Osteoblast (primary cell): ENCODE measurements around the gene TSFM. TPM values are rescaled to one million over a fixed set of nuclear protein-coding genes. Genes with fewer than 3 reads are reported as not detected.
A peak's percentile ranks its signal among the peaks of the same experiment; 100 is the strongest.

ENCODE experiments used
- DNase-seq: peaks from one replicate; pipeline ENCODE4 v3.0.0; 2011; ENCODE audit warnings: low spot score, mixed read lengths; ENCODE audit not compliant: insufficient read length; ENCODE audit errors: missing footprints
- H2AFZ ChIP-seq: 2 replicates; pipeline ENCODE4 v1.6.0; 2011; ENCODE audit warnings: mild to moderate bottlenecking, low read length
- H3K27ac ChIP-seq: 2 replicates; pipeline ENCODE4 v1.5.1; 2011; ENCODE audit warnings: mild to moderate bottlenecking, low read depth, low read length, moderate library complexity
- H3K27me3 ChIP-seq: 2 replicates; pipeline ENCODE4 v1.6.0; 2012; ENCODE audit warnings: mild to moderate bottlenecking, control low read depth, inconsistent platforms, low read length, moderate library complexity; ENCODE audit not compliant: insufficient read depth
- H3K36me3 ChIP-seq: 2 replicates; pipeline ENCODE4 v1.5.1; 2011; ENCODE audit warnings: mild to moderate bottlenecking, low read length, control low read depth, moderate library complexity; ENCODE audit not compliant: insufficient read depth
- H3K4me1 ChIP-seq: 2 replicates; pipeline ENCODE4 v1.5.1; 2011; ENCODE audit warnings: mild to moderate bottlenecking, low read length, control low read depth, moderate library complexity; ENCODE audit not compliant: insufficient read depth
- H3K4me2 ChIP-seq: 2 replicates; pipeline ENCODE4 v1.6.0; 2011; ENCODE audit warnings: mild to moderate bottlenecking, low read length; ENCODE audit not compliant: insufficient read depth
- H3K4me3 ChIP-seq: fragments of 200-600 bp; sonication (generic); 3 replicates; pipeline ENCODE4 v1.5.1; 2012; ENCODE audit warnings: mild to moderate bottlenecking, low read length, inconsistent platforms; ENCODE audit not compliant: insufficient read depth
- H3K79me2 ChIP-seq: 2 replicates; pipeline ENCODE4 v1.6.0; 2012; ENCODE audit warnings: mild to moderate bottlenecking, low read length, control low read depth, inconsistent platforms; ENCODE audit not compliant: insufficient read depth
- H3K9me3 ChIP-seq: 2 replicates; pipeline ENCODE4 v1.5.1; 2011; ENCODE audit warnings: low read depth, low read length, control low read depth
- H4K20me1 ChIP-seq: 2 replicates; pipeline ENCODE4 v1.6.0; 2012; ENCODE audit warnings: mild to moderate bottlenecking, low read length, control low read depth; ENCODE audit not compliant: insufficient read depth
- total RNA-seq: library from RNA; depleted of rRNA; stranded (reverse); fragments of >200 nt; gene quantifications from 2 replicates; pipeline ENCODE4 v1.2.3, GENCODE V29; 2012
- TF ChIP-seq, protein P1 (sequence below): IDR thresholded peaks from 2 replicates; pipeline ENCODE4 v1.5.1; 2011; ENCODE audit warnings: mild to moderate bottlenecking, low read depth, low read length, moderate library complexity; ENCODE audit errors: extremely low read depth

The TSFM gene
- total RNA-seq, 1 donor = 18.1 TPM

DNA sequence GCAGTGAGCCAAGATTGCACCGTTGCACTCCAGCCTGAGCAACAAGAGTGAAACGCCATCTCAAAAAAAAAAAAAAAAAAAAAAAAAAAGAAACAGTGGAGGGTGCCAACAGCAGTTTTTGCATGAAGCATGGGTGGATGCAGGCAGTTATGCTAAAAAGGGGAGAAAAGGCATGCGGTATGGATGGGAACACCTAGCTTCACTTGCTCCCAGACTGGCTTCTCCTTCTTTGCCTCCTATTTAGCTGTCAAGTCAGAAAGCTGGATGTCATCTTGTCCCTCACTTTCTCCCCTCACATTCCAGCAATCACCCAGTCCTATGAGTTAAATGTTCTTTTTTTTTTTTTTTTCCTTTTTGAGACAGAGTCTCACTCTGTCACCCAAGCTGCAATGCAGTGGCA, 7.5 kb upstream of the TSFM start:
- no peak overlapping the region for H2AFZ ChIP-seq
- H3K79me2 ChIP-seq = peaks cover 12% of the 10 kb centered on the region
- H3K36me3 ChIP-seq = peaks cover 11% of the 10 kb centered on the region
- TF ChIP-seq, protein P1, sequence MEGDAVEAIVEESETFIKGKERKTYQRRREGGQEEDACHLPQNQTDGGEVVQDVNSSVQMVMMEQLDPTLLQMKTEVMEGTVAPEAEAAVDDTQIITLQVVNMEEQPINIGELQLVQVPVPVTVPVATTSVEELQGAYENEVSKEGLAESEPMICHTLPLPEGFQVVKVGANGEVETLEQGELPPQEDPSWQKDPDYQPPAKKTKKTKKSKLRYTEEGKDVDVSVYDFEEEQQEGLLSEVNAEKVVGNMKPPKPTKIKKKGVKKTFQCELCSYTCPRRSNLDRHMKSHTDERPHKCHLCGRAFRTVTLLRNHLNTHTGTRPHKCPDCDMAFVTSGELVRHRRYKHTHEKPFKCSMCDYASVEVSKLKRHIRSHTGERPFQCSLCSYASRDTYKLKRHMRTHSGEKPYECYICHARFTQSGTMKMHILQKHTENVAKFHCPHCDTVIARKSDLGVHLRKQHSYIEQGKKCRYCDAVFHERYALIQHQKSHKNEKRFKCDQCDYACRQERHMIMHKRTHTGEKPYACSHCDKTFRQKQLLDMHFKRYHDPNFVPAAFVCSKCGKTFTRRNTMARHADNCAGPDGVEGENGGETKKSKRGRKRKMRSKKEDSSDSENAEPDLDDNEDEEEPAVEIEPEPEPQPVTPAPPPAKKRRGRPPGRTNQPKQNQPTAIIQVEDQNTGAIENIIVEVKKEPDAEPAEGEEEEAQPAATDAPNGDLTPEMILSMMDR = no peak
- no peaks in the 10 kb centered on the region for H3K27me3 ChIP-seq
- peaks cover 18% of the 10 kb centered on the region for H3K4me1 ChIP-seq
- DNase-seq = no peak
- no peak overlapping the region for H3K4me3 ChIP-seq
- H3K4me2 ChIP-seq = no peak overlapping the region
- no peaks in the 10 kb centered on the region for H3K9me3 ChIP-seq
- no peak overlapping the region for H3K27ac ChIP-seq
- no peaks in the 10 kb centered on the region for H4K20me1 ChIP-seq

DNA sequence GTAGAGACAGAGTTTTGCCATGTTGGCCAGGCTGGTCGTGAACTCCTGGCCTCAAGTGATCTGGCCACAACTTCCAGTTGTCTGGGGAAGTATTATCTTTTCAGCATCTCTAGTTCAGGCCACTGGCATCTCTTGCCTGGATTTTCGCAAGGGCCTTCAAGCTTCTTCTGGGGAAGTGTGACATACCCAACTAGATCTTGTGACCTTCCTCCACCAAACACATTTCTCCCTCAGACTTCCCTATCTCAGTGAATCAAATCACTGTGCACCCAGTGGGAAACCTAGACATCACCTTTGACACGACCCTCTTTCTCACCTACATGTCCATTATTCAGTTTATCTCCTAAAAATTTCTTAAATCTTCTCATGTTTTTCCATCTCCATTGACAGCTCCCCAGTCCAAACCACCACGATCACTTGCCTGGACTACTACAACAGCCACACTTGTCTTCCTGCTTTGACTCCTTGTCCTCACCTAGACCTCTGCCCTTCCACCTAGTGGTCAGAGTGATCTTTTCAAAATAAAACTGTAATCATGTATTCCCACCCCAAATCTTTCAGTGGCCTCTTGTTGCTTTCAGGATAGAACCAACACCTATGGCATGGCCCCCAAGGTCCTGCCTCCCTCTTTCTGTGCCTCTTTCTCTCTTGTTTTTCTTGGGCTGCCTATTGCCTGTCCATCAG, 6.9 kb upstream of the TSFM start:
- peaks cover 9% of the 10 kb centered on the region for H3K79me2 ChIP-seq
- no peak overlapping the region for H3K4me2 ChIP-seq
- no peak overlapping the region for H3K27ac ChIP-seq
- H4K20me1 ChIP-seq = no peaks in the 10 kb centered on the region
- no peak overlapping the region for H3K4me3 ChIP-seq
- H3K36me3 ChIP-seq = peaks cover 11% of the 10 kb centered on the region
- TF ChIP-seq, protein P1 = peak; percentile 14
- peaks cover 18% of the 10 kb centered on the region for H3K4me1 ChIP-seq
- H3K27me3 ChIP-seq = no peaks in the 10 kb centered on the region
- H3K9me3 ChIP-seq = no peaks in the 10 kb centered on the region
- H2AFZ ChIP-seq = no peak overlapping the region
- no peak for DNase-seq

DNA sequence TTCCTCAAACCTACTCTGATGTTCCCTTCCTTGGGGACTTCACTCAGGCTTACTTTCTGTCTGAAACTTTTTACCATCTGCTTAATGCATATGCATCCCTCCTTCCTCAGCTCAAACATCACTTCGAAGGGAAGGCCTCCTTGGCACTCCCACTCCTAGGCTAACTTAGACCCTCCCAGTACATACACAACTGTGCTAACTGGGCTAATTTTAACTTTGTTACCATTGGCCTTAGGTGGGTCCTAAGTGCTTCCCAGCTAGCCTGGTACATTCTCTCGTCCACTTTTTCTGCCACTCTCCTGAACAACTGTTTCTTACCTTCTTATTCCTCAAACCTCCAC, 6.4 kb upstream of the TSFM start:
- H4K20me1 ChIP-seq = no peaks in the 10 kb centered on the region
- peaks cover 7% of the 10 kb centered on the region for H3K79me2 ChIP-seq
- H3K4me1 ChIP-seq = peaks cover 14% of the 10 kb centered on the region
- no peak overlapping the region for H3K4me2 ChIP-seq
- H3K4me3 ChIP-seq = no peak overlapping the region
- DNase-seq = no peak
- no peaks in the 10 kb centered on the region for H3K9me3 ChIP-seq
- no peak overlapping the region for H3K27ac ChIP-seq
- peaks cover 9% of the 10 kb centered on the region for H3K36me3 ChIP-seq
- H3K27me3 ChIP-seq = no peaks in the 10 kb centered on the region
- no peak overlapping the region for H2AFZ ChIP-seq
- TF ChIP-seq, protein P1 = no peak

DNA sequence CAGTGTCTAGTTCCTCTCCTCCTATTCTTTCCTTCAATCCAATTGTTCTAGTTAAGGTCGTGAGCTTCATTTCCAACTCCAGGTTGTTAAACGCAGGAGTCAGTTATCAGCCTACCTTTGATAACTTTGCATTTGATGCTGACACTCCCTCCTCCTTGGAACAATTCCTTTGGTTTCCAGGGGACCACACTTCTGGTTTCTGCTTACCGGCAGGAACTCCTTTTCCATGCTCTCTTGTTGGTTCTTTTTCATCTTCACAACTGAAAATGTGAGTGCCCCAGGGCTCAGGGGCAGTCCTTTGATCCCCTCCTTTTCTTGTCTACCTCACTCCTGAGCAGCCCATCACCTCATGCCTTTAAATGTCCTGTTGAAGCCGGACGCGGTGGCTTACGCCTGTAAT, 5.2 kb upstream of the TSFM start:
- Histone ChIP-seq H3K4me2 (no peak overlapping the region), H3K36me3 (peaks cover 9% of the 10 kb centered on the region), H3K4me1 (peaks cover 12% of the 10 kb centered on the region), H4K20me1 (no peaks in the 10 kb centered on the region), H2AFZ (no peak overlapping the region), H3K27ac (no peak overlapping the region), H3K27me3 (no peaks in the 10 kb centered on the region), H3K9me3 (no peaks in the 10 kb centered on the region), H3K4me3 (no peak overlapping the region), H3K79me2 (peaks cover 7% of the 10 kb centered on the region)
- TF ChIP-seq, protein P1 = no peak
- no peak for DNase-seq
